Esophagus squamous epithelium (tissue), 5 donors: Measurements from ENCODE around the gene COL8A1. TPM values are rescaled to one million over a fixed set of nuclear protein-coding genes. Genes with fewer than 3 reads are reported as not detected.

Experiments used
- DNase-seq: peaks from one replicate; lab custom pipeline; 2025; lab: John Stamatoyannopoulos, UW
- H3K27ac ChIP-seq, 4 donors: fragments of 200-600 bp; sonication (generic); one replicate each; pipeline ENCODE4 v1.5.1; 2016 to 2019; ENCODE audit warnings: mild to moderate bottlenecking in 1 of 4
- H3K27me3 ChIP-seq, 4 donors: fragments of 200-600 bp; sonication (generic); 1 replicate in 3 of 4; 2 replicates in 1 of 4; pipeline versions ENCODE4 v1.5.1 to v1.6.0; 2017 to 2021; ENCODE audit warnings: antibody characterized with exemption in 1 of 4
- H3K36me3 ChIP-seq, 3 donors: fragments of 200-600 bp; sonication (generic); one replicate each; pipeline ENCODE4 v1.5.1; 2016 to 2019
- H3K4me1 ChIP-seq, 3 donors: fragments of 200-600 bp; sonication (generic); one replicate each; pipeline ENCODE4 v1.5.1; 2017 to 2019
- H3K4me3 ChIP-seq, 4 donors: fragments of 200-600 bp; sonication (generic); 1 replicate in 3 of 4; 2 replicates in 1 of 4; pipeline ENCODE4 v1.5.1; 2016 to 2019; ENCODE audit warnings: mild to moderate bottlenecking in 2 of 4, moderate library complexity in 1 of 4
- H3K9me3 ChIP-seq, 3 donors: fragments of 200-600 bp; sonication (generic); one replicate each; pipeline ENCODE4 v1.5.1; 2016 to 2019
- POLR2A ChIP-seq, 4 donors: fragments of 450-650 bp; IDR thresholded peaks; one replicate each; pipeline ENCODE4 v1.6.1; 2017; ENCODE audit warnings: antibody characterized with exemption in 4 of 4, mild to moderate bottlenecking in 4 of 4, moderate library complexity in 3 of 4
- WGBS, 2 donors: methylation state at CpG; one replicate each; pipeline ENCODE4 v1.1.5; 2018; 5-methylcytosine and 5-hydroxymethylcytosine counted together
- intact Hi-C: fragments of 100-400 bp; cut with DNase I; formaldehyde crosslinking; loops from one replicate; pipeline ENCODE4 v1.15.0; 2022
- total RNA-seq, 4 donors: library from RNA; depleted of rRNA; stranded (reverse); fragments of >200 nt; gene quantifications; one replicate each; pipeline ENCODE4 v1.1.0, GENCODE V29; 2016
- TF ChIP-seq, protein P1 (sequence below), 6 experiments: fragments of 450-650 bp in 4 of 6; fragments of 200-600 bp in 2 of 6; sonication (generic) in 2 of 6; IDR thresholded peaks; one replicate each; pipeline ENCODE4 v1.5.1; 2016 to 2019; ENCODE audit warnings: antibody characterized with exemption in 6 of 6, mild to moderate bottlenecking in 4 of 6, moderate library complexity in 4 of 6
- donor health status: DM: yes; HTN: yes; CAD: no.

COL8A1 gene
- total RNA-seq, 4 donors from 2014 or later, result 2.3 to 15.6 (median 5.0) TPM

DNA sequence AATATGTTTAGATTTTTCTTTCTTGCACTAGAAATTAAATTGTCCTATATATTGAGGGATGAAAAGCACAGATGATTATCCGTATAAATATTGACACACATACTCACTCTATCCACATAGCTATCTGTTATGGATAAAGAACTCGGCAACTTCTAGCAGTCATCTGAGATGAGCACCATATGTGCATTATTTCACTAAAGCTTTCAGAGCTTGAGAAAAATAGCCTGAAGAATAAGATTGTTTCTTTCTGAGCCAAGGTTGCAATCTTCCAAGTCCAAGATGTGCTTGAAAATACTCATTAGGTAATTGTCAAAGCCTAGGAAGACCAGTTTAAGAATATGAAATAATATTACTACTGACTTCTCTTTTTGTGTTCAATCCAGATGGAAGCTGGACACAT is 40.5 kb downstream of the COL8A1 start:
- 71 to 80% methylated on average over 2 of the region's 2 CpGs for WGBS, 2 donors
- H3K4me1 ChIP-seq, result peaks cover 0 to 7% (median 0%) of the 10 kb centered on the region in 3 donors
- no peak for DNase-seq
- H3K36me3 ChIP-seq, result no peaks in the 10 kb centered on the region
- H3K4me3 ChIP-seq, result no peak overlapping the region
- TF ChIP-seq POLR2A (IDR thresholded peaks at IDR 0.05), result no peak
- TF ChIP-seq, protein P1, sequence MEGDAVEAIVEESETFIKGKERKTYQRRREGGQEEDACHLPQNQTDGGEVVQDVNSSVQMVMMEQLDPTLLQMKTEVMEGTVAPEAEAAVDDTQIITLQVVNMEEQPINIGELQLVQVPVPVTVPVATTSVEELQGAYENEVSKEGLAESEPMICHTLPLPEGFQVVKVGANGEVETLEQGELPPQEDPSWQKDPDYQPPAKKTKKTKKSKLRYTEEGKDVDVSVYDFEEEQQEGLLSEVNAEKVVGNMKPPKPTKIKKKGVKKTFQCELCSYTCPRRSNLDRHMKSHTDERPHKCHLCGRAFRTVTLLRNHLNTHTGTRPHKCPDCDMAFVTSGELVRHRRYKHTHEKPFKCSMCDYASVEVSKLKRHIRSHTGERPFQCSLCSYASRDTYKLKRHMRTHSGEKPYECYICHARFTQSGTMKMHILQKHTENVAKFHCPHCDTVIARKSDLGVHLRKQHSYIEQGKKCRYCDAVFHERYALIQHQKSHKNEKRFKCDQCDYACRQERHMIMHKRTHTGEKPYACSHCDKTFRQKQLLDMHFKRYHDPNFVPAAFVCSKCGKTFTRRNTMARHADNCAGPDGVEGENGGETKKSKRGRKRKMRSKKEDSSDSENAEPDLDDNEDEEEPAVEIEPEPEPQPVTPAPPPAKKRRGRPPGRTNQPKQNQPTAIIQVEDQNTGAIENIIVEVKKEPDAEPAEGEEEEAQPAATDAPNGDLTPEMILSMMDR (IDR thresholded peaks at IDR 0.05), result no peak
- H3K27me3 ChIP-seq, result no peaks in the 10 kb centered on the region
- intact Hi-C loops, result no loop called here
- no peaks in the 10 kb centered on the region for H3K9me3 ChIP-seq
- H3K27ac ChIP-seq, result peak overlapping the region in 1 of 4 donors; percentile 56

DNA sequence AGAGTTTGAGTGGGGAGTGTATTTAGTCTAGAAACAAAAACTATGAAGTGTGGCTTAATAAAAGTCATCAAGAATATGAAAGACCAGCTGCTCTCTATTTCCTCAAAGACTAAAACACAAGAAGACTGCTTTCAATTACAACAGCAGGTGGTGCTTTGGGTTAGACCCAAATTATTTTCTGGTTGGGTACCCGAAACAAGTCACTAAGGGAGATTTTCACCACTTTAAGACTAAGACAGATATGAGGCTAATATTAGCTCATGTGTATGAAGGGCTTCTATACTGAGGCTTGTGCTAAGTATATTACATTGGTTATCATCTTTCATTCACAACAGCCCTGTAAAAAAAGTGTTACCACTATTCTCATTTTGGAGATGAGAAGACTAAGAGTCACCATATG is 43.1 kb downstream of the COL8A1 start:
- Histone ChIP-seq H3K4me3 (no peak overlapping the region), H3K27ac (no peak overlapping the region), H3K9me3 (no peaks in the 10 kb centered on the region), H3K4me1 (no peaks in the 10 kb centered on the region), H3K27me3 (no peaks in the 10 kb centered on the region), H3K36me3 (no peaks in the 10 kb centered on the region)
- no peak for TF ChIP-seq POLR2A (IDR thresholded peaks at IDR 0.05)
- TF ChIP-seq, protein P1 (IDR thresholded peaks at IDR 0.05), result no peak
- DNase-seq, result no peak
- 68 to 69% methylated on average over 1 of the region's 1 CpG for WGBS, 2 donors
- intact Hi-C loops, result no loop called here

DNA sequence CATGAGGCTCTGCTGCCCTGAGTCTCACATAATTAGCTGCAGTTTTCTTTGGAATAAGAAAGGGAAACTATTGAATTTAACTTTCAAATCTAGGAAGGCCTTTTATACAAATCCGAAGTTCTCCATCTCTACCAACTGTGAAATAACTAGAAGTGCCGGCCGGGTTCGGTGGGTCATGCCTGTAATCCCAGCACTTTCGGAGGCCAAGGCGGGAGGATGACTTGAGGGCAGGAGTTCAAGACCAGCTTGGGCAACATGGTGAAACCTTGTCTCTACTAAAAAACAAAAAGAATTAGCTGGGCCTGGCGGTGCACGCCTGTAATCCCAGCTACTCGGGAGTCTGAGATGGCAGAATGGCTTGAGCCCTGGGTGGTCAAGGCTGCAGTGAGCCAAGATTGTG is 43.6 kb downstream of the COL8A1 start:
- no peak for DNase-seq
- no peak overlapping the region for H3K4me3 ChIP-seq
- no peaks in the 10 kb centered on the region for H3K4me1 ChIP-seq
- 94 to 98% methylated on average over 4 to 9 of the region's 9 CpGs for WGBS, 2 donors
- H3K27me3 ChIP-seq, result no peaks in the 10 kb centered on the region
- no peak overlapping the region for H3K27ac ChIP-seq
- intact Hi-C loops, result no loop called here
- H3K9me3 ChIP-seq, result no peaks in the 10 kb centered on the region
- H3K36me3 ChIP-seq, result no peaks in the 10 kb centered on the region
- no peak for TF ChIP-seq POLR2A (IDR thresholded peaks at IDR 0.05)
- TF ChIP-seq, protein P1 (IDR thresholded peaks at IDR 0.05), result no peak

DNA sequence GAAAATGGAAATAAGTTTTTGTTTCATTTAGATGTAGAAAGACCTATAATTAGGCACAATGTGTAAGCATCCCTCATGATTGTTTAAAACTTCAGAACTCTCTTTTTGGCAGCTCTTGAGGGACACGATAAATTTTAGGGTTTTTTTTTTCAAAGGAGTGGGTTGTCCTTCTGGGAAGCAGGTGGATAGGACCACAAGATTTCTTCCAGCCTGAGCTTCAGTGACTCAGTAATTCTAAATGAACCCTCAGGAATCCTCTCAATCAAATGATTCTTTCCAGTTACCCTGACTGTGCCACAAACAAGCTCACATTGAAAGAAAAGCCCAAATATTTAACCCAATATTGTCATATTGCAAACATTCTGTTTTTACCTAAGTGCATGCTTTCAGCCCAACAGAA is 45.1 kb downstream of the COL8A1 start:
- Histone ChIP-seq H3K27ac (no peak overlapping the region), H3K4me3 (no peak overlapping the region), H3K4me1 (no peaks in the 10 kb centered on the region), H3K27me3 (no peaks in the 10 kb centered on the region), H3K36me3 (no peaks in the 10 kb centered on the region), H3K9me3 (no peaks in the 10 kb centered on the region)
- DNase-seq, result no peak
- intact Hi-C loops, result no loop called here
- TF ChIP-seq, protein P1 (IDR thresholded peaks at IDR 0.05), result no peak
- no peak for TF ChIP-seq POLR2A (IDR thresholded peaks at IDR 0.05)
- WGBS, 2 donors, result 33 to 43% methylated on average over 1 of the region's 1 CpG

DNA sequence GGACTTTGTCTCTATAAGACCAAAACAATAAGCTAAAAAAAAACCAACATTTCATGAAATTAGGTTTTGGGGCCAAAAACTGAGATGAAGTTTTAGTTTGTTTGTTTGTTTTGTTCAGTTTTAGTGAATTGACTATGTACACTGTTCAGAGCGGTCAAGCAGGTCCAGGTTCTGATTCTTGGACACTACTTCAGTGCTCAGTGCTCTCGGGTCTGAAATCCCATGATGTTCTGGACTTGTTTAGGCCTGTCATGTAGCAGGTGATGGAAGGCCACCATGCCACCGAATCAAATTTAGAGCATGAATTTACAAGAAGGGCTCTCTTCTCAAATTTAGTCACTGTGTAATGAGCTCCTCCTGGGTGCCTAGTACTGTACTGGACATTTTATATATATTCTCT is 45.5 kb downstream of the COL8A1 start:
- H3K27ac ChIP-seq, result no peak overlapping the region
- no peaks in the 10 kb centered on the region for H3K27me3 ChIP-seq
- no peaks in the 10 kb centered on the region for H3K9me3 ChIP-seq
- no peak for DNase-seq
- TF ChIP-seq POLR2A (IDR thresholded peaks at IDR 0.05), result no peak
- TF ChIP-seq, protein P1 (IDR thresholded peaks at IDR 0.05), result no peak
- no peaks in the 10 kb centered on the region for H3K4me1 ChIP-seq
- WGBS, 2 donors, result 74 to 78% methylated on average over 3 of the region's 3 CpGs
- no peaks in the 10 kb centered on the region for H3K36me3 ChIP-seq
- no peak overlapping the region for H3K4me3 ChIP-seq
- intact Hi-C loops, result no loop called here
